Stimulated activated CD4-positive, alpha-beta T cell treated with anti-CD3 and anti-CD28 coated beads, Interleukin-4, amount 100 ng/mL, for 24 hours (primary cell): ENCODE measurements around the gene WFDC5.
"Not testable (repeated sequence)": the region's sequence is repeated elsewhere in the genome, so short reads cannot be mapped to it uniquely, and the experiment has no call there.

Source experiments
- DNase-seq: peaks from one replicate; pipeline ENCODE4 v3.0.0-alpha.2; 2020

WFDC5 gene, protein sequence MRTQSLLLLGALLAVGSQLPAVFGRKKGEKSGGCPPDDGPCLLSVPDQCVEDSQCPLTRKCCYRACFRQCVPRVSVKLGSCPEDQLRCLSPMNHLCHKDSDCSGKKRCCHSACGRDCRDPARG

DNA sequence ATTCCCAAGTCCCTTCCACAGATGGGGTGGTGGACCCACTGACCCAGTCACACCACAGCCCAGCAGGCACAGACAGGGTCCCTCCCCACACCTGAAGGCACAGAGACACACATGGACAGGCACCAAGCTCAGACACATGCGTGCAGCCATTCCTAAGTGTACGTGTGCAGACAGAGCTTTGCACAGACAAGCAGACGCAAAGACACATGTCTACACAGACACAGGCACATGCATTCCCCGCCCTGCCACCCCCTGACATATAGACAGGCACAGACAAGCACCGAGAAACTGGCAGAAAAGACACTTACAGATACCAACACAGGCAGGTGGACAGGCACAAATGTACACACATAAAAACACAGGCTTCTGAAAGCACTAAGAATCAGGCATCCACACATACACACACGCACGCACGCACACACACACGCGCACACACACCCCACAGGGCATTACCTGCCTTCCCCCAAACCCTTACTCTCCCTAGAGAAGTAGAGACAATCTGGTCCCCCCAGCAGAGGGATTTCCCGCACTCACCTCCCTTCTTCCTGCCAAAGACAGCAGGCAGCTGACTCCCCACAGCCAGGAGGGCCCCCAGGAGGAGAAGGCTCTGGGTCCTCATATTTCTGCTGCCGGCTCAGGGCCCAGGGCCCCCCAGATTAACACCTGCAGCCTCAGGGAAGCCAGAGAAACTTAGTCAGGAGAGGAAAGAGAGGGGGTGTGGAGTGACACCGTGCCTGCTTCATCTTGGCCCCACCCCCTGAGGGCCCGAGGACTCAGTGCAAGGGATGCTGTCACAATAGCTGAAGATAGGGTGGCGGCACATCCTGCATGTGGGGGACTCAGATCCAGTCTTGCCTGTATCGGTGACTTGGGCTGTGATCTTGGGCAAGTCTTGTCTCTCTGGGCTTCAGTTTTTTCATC is at the start of gene WFDC5:
Gene WFDC5 (minus strand): TSS at position 710 of the 921 bp plus-strand sequence. CDS start 91 bp downstream, at position 619.
- no peak for DNase-seq

DNA sequence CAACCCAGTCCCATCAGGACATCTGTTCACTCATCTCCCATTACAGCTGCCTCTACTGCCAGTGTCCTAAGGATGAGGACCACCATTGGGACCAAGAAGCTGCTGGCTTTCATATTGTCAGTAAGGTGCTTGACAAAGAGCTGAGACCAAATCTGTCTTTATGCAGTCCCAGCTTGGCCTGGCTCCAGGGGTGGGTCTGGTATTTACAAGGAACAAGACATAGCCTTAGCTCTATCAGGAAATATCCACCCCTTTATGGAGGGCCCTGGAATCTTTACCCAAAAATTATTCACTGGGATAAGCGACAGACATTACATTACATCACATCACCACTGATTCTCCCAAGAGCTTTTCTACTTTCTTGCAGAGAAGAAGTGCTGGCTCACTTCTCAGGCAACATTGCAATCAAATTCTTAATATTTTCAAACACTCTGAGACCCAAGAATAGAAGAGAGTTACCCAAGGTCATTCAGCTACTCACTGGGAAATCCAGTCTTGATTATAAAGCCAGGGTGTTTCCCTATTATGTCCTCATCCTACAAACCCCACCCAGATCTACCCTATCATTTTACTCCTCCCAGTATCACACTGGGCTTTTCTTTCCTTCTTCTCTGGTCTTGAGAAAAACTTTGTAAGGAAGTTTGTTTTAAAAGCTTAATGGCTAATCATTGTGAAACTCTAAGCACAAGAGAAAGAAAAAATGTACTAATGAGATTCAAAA is 48.3 kb upstream of the WFDC5 start:
- no peak for DNase-seq

DNA sequence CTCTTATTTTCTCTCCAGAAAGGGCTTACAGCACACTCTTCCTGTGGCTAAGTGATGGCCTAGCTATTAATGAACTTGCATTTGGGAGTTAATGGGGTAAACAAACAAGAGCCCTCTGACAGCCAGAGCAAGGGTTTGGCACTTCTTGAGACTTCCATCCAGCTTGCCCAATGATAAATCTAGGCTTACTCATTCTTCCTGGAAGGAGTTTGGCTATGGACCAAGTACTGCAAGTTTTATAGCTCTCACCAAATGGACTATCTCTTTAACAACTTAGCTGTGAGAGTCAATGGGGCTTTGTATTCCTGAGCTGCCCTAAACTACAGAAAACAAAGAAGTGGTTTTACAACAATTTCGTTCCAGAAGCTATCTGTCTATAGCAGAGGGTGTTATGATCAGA is 43.0 kb upstream of the WFDC5 start:
- no peak for DNase-seq

DNA sequence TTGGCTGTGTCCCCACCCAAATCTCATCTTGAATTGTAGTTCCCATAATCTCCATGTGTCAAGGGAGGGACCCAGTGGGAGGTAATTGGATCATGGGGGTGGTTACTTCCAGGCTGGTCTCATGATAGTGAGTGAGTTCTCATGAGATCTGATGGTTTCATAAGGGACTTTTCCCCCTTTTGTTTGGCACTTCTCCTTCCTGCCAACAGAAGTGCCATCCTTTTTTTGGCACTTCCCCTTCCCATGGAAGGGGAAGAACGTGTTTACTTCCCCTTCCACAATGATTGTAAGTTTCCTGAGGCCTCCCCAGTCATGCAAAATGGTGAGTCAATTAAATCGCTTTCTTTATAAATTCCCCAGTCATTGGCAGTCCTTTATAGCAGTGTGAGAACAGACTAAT is 41.7 kb upstream of the WFDC5 start:
- DNase-seq = no peak

DNA sequence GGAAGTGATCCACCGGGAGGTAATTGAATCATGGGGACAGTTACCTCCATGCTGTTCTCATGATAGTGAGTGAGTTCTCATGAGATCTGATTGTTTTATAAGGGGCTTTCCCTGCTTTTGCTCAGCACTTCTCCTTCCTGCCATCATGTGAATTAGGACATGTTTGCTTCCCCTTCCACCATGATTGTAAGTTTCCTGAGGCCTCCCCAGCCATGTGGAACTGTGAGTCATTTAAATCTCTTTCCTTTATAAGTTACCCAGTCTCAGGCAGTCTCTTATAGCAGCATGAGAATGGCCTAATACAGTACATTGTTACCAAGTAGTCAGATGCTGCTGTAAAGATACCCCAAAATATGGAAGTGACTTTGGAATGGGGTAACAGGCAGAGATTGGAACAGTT is 39.8 kb upstream of the WFDC5 start:
- not testable (repeated sequence) for DNase-seq

DNA sequence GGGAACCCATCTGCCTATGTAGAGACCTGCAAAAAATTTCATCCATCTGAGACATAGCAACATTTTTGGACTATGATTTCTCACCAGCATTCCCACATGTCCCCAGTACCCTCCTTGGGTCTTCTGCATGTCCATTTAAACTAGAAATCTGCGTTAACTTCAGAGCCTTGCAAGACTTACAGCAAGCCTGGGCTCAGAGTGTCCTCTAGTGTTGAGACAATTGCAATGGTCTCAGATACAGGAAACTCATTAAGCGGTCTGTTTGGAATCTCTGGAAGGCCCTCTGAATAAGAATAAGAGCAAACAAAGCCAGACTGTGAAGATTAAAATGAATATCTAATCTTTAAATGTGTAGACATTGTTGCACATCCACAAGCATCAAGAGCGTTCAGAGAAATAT is 39.2 kb upstream of the WFDC5 start:
- no peak for DNase-seq

DNA sequence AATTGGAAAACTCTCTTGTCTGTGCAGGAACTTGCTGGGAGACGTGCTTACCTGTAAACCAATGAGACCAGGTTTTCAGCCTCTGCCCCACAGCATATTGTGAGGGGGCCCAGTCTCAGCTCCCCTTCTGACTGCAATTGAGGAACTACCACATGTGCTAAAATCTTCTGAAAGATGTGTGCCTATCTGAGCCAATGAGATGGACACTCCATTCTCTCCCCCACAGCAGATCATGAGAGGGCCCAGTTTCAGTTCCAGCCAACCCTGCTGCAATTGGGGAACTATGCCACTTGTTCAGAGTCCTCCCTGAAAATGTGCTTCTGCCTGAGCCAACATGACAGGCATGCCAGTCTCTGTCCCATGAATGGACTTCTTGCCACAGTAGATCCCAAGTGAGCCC is 38.8 kb upstream of the WFDC5 start:
- no peak for DNase-seq

DNA sequence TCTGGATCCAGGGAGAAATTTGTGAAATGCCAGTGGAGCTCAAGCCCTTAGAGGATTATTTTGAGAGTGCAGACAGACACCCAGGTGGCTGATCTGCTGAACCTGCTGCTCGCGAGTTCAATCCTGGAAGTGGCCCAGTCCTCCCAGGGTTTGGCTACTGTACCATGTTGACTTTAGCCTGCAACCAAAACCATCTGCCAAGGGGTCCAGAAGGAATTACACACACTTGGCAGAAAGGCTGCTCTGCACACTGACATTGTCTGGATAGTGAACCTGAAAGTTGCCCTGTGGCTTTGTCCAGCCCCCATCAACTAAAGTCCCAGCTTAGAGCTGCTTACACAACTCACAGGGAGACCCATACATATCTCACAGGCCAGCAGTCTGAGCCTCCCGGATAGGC is 38.2 kb upstream of the WFDC5 start:
- DNase-seq = no peak

DNA sequence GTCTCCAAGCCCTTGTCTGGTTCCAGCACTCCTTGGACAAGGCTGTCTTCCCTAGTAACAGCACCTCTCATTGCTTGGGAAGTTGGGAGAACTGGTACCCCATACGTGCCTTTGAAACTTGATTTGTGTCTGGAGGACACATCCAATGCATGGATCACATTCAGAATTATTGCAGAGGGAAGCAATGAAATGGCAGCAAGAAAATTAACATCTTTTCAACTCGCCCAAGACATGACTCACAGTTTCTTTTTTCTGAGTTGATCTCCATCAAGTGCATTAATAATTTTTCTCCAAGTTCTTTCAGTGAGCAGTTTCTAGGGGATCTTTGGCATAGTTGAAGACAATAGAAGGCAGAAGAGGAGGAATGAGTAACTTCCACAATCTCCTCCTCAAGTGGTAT is 37.4 kb upstream of the WFDC5 start:
- no peak for DNase-seq

DNA sequence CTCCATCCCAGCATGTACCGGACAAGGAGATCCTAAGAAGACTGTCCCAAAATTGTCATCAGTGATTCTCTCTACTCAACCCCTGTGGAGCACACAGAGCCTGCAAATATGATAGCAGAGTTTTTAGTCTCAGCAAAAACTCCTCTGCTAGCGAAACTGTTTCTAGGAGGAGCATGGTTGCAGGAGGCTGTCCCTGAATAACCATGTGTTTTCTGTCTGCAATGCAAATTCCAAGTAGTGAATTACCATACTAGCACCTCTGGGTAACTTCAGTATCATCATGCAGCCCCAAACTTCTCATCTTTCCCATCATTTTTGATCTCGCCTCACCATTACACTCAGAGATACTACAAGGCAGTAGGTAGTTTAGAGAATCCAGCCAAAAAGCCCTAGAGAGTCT is 34.1 kb upstream of the WFDC5 start:
- DNase-seq = no peak

DNA sequence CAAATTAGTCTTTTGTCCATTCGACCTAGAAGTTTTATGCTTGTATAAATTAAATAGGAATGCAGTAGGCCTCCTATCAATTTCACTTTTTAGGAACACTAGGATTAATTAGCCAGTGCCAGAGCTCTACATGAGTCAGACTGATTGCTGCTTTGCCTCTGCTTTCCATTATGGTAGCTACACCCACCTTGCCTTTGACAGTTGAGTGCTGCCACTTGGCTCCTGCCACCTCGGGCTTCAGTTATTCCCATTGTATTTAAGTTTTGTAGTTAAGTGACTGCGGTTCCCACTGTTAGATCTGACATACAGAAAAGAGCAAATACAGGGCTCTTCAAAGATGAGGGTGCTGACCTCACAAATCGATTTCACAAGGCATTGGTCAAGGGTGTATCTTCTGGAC is 25.9 kb upstream of the WFDC5 start:
- DNase-seq = no peak

DNA sequence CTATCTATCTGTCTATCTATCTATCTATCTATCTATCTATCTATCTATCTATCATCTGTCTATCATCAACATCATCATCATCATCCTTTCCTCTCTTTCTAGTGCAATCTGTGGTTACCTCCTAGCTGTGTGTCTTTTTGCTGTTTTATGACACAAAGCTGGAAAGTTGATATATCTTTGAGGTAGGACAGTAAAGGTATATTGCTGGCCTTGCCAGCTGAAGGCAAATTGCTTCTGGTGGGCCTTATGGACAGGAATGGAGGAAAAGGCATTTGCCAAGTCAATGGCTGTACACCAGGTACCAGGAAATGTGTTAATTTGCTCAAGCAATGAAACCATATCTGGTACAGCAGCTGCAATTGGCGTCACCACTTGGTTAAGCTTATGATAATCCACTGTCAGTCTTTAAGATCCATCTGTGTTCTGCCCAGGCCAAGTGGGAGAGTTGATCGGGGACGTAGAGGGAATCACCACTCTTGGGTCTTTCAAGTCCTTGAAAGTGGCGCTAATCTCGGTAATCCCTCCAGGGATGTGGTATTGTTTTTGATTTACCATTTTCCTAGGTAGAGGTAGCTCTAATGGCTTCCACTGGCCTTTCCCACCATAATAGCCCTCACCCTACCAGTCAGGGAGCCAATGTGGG is 24.9 kb upstream of the WFDC5 start:
- DNase-seq = not testable (repeated sequence)

DNA sequence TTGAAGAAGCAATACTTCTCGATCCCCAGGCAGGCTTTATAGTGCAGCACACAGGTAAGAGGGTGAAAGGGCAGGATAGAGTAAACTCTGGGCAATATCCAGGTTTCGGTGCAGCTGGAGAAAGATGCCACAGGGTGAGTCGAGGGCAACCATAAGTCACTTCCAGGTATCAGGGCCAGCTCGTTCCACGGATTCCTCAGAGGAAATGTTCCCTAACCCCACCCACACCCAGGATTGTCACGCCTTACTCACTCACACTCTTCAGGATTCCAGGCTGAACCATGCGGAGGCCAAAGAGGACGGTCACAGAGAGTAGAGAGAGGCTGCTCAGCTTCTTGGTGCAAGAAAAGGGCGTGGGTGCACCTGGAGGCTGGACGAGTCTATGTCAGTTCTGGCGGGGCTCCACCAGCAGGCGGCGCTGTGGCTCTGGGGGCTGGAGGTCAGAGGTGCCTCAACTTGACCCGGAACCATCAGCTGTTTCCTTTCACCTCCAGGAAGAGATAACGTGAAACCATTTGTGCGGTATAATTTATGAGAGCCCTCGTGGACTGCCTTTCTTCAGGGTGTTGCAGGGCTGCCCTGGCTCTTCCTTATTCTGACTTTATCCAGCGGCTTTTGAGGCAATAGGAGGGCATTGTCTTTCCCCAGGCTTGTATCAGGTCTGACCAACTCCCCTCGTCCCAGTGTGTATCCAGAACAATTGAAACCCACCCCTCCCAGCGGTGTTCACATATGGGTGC is 23.8 kb upstream of the WFDC5 start:
- DNase-seq = peak; percentile 57

DNA sequence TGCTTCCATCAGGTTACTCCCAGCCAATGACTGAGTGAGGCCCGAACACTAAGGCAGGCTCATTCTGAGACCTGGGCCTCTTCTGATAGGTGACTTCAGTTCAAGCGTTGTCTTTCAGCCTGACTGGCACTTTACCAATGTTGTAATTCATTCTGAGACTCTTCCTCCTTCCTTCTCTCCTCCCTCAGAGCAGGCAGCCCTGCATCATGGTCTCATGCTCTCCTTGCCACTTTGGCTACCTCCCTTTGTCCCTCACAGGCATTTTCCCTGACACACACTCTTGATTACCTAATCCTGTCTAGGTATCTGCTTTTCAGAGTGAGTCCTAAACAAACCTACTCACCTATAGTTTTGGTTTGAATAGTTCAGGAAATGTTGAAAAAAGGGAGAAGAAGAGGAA is 21.9 kb upstream of the WFDC5 start:
- no peak for DNase-seq

DNA sequence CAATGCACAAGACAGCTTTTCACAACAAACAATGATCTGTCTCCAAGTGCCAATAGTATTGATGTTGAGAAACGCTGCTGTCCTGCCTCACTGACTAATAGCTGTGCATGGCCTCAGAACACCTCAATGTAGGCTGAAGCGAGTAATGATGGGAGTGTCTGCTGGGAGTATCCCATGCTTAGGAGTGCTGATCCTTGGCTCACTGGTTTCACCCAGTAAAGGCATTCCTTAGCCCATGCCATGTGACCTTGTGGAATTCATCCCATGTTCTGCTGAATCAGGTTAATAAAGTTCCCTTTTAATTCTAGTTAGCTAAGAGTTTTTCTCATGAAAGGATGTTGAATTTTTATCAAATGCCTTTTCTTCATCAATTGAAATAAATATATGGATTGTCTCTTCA is 13.1 kb upstream of the WFDC5 start:
- no peak for DNase-seq

DNA sequence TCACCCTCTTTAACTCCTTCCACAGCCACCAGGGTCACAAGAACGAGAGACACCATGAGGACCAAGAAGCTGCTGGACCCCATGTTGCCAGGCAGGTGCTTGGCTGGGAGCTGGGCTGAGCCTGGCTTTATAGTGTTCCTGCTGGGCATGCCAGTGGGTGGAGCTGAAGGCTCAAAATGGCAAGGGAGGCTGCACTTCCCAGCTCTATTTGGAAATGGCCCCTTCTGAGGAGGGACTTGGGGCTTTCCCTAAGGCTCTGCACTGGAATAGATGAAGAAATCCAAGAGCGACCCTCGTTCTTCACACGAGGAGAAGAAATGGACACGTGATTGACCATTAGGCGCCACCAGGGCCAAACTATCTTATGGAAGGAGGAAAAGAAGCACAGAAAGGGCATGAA is 9.4 kb upstream of the WFDC5 start, which contains the start of gene WFDC12:
Gene WFDC12 (minus strand): TSS at position 101 of the 400 bp plus-strand sequence. CDS start 18 bp downstream, at position 83.
- DNase-seq = no peak

DNA sequence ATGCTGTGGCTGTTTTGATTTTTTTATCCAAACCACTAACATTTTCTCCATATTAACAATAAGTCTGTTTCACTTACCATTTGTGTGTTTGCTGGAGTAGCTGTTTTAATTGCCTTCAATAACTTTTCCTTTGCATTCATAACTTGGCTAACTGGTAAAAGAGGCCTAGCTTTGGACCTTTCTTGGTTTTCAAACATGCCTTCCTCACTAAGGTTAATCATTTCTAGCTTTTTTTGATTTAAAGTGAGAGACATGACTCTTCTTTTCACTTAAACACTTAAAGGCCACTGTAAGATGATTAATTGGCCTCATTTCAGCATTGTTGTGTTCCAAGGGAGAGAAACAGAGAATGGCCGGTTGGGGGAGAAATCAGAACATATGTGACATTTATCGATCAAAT is 6.4 kb upstream of the WFDC5 start:
- DNase-seq = no peak

DNA sequence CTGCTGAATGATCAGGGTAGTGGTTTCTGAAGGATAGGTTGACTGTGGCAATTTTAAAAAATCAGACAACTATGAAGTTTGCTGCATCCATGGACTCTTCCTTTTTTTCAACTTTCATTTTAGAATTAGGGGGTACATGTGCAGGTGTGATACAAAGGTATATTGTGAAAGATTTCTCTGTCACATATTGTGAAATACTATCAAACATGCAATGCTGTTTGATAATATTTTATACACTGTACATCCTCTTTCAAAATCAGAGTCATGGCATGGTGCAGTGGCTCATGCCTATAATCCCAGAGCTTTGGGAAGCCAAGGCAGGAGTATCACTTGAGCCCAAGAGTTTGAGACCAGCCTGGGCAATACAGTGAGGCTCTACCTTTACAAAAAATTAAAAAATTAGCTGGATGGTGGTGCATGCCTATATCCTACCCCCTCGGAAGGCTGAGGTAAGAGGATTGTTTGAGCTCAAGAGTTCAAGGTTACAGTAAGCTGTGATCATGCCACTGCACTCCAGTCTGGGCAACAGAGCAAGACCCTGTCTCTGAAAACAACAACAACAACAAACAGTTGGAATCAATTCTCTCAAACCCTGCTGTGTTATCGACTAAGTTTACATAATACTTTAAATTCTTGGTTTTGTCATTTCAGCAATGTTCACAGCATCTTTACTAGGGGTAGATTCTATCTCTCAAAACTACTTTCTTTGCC is 4.7 kb upstream of the WFDC5 start:
- no peak for DNase-seq

DNA sequence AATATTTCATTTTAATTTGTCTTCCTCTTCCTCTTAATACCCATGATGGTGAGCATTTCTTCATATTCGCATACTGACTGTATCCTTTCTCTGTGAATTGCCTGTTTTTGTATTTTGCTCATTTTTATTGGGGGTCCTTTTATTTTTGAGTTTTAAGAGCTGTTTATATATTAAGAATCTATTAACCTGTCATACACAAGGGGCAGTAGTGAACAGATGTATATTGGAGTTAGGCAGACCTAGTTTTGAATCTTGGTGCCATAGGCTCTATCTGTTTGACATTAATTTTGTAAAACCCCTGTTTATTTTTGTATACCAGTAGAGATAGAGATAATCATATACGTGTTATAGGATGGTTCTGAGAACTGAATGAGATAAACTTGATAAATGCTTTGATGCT is 3.1 kb upstream of the WFDC5 start:
- DNase-seq = no peak

DNA sequence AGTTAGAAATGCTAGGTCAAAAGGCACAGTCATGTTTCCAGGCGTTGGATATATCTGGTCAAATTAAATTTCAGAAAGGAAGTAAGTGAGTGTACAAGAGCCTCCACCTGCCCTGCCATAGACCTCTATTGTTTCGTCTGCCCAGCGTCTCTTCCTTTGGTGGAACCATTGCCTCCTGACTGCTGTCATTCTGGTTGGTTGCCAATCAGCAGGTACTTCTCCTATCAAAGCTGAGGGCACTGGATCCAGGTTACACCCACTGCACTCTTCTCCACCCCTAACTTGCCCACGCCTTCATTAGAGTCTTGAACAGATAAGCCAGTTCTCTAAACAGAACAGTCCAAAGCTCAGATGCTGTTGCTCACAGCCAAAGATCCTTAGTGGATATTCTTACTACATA is 2.6 kb upstream of the WFDC5 start:
- no peak for DNase-seq

DNA sequence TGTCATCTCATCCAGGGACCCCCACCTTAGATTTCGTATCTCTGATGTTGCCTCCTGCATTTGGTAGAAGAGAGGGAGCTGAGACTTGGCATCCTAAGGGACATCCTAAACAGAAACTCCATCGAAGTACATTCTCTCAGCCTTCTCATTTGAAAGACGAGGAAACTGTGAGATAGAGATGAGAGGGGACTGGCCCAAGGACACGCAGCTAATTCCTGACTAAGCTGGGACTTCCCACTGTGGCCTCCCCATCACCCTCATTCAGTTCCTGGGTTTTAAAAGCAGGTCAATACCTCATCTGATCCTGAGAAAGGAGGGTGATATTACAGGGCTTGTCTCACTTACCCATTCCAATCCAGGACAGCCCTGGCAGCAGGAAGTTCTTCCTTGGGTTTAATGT is 855 bp upstream of the WFDC5 start:
- DNase-seq = no peak

DNA sequence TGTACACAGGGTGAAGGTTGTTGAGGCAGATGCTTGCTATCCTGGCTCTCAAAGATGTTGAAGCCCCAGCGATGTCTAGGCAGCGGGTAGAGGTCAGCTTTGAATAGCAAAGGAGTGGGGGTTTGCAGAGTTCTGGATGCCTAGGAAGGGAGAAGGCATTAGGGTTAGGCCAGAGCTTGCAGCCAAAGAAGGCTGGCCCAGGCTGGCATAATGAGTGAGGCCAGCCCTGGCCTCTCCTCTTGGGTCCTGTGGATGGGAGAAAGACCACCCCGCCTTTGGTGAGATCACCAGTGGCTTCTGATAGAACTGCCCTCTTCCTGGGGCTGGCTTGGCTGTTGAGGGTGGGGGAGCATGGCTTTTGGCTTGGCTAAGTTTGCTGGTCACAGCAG is 406 bp upstream of the WFDC5 start:
- DNase-seq = no peak
